SK-N-MC (cell line): ENCODE data around the gene DCBLD2.
A peak's percentile ranks its signal among the peaks of the same experiment; 100 is the strongest.
"Not testable (repeated sequence)": the region's sequence is repeated elsewhere in the genome, so short reads cannot be mapped to it uniquely, and the experiment has no call there.

Source experiments
- DNase-seq: peaks from one replicate; pipeline ENCODE4 v3.0.0-alpha.2; 2011; ENCODE audit warnings: low read depth, low spot score
- H3K27ac ChIP-seq: fragments of 200-600 bp; sonication (generic); 2 replicates; pipeline ENCODE4 v1.5.1; 2016; ENCODE audit warnings: mixed run types
- H3K36me3 ChIP-seq: fragments of 200-600 bp; sonication (generic); 2 replicates; pipeline ENCODE4 v1.6.1; 2017; ENCODE audit warnings: antibody characterized with exemption, low read length, mixed read lengths; ENCODE audit not compliant: insufficient read depth
- H3K4me3 ChIP-seq: fragments of 200-600 bp; sonication (generic); 2 replicates; pipeline ENCODE4 v1.5.1; 2016
- H3K9ac ChIP-seq: fragments of 200-600 bp; sonication (generic); 2 replicates; pipeline ENCODE4 v1.8.0; 2017; ENCODE audit warnings: mixed run types, mixed read lengths; ENCODE audit not compliant: insufficient read length
- H3K9me3 ChIP-seq: fragments of 200-600 bp; sonication (generic); 2 replicates; pipeline ENCODE4 v1.6.1; 2017; ENCODE audit warnings: low read depth, mild to moderate bottlenecking, antibody characterized with exemption, low read length, moderate library complexity, mixed read lengths
- EZH2 ChIP-seq: fragments of 200-600 bp; sonication (generic); IDR thresholded peaks from one replicate; pipeline ENCODE4 v1.6.1; 2017; ENCODE audit warnings: antibody characterized with exemption
- FOXP2 ChIP-seq: optimal IDR thresholded peaks from 2 replicates; pipeline ENCODE3; 2011; ENCODE audit warnings: mild to moderate bottlenecking, moderate library complexity; ENCODE audit not compliant: insufficient read depth; ENCODE audit errors: extremely low read length, control extremely low read depth
- POLR2AphosphoS5 ChIP-seq: IDR thresholded peaks from 2 replicates; pipeline ENCODE4 v1.6.1; 2012; ENCODE audit warnings: mild to moderate bottlenecking, low read depth, low read length, borderline replicate concordance

Gene DCBLD2

GRCh38 chr3:98885851-98886250 lies 15.6 kb downstream of the DCBLD2 start:
- Histone ChIP-seq H3K27ac (peak overlapping the region; percentile 94), H3K9ac (peak overlapping the region; percentile 69), H3K9me3 (no peaks in the 10 kb centered on the region), H3K4me3 (peak overlapping the region; percentile 75), H3K36me3 (peaks cover 11% of the 10 kb centered on the region)
- DNase-seq = peak; percentile 89
- TF ChIP-seq POLR2AphosphoS5 = peak; percentile 34; the same call in 1 of the 2 replicates
- no peak for TF ChIP-seq FOXP2

GRCh38 chr3:98884675-98885371 lies 16.7 kb downstream of the DCBLD2 start:
- peaks cover 21% of the 10 kb centered on the region for H3K36me3 ChIP-seq
- H3K27ac ChIP-seq = peak overlapping the region; percentile 94
- no peak for DNase-seq
- TF ChIP-seq EZH2 = no peak
- TF ChIP-seq FOXP2 = no peak
- TF ChIP-seq POLR2AphosphoS5 = no peak
- peak overlapping the region; percentile 75 for H3K4me3 ChIP-seq
- H3K9me3 ChIP-seq = no peaks in the 10 kb centered on the region
- peak overlapping the region; percentile 69 for H3K9ac ChIP-seq

GRCh38 chr3:98882614-98883333 lies 18.7 kb downstream of the DCBLD2 start:
- H3K36me3 ChIP-seq = peaks cover 32% of the 10 kb centered on the region
- H3K4me3 ChIP-seq, H3K9ac ChIP-seq, DNase-seq, H3K27ac ChIP-seq, H3K9me3 ChIP-seq: not testable (repeated sequence)

DNA sequence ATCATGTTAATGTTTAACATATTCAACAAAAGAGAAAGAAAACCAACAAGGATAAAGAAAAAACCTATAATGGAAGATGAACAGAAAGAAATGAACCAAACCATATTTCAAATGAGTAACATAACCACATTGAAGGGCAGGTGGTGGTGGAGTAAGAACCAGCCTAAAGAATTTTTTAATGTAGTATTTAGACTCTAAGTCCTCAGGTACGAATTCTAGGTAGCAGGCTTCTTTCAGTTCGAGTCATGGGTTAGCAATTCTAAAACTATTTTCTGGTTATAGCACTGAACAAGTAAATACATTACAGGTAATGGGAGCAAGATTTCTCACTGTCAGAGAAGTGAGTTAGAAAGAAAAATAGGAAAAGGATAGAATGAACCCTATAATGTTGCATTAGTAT lies 24.4 kb downstream of the DCBLD2 start:
- peaks cover 77% of the 10 kb centered on the region for H3K36me3 ChIP-seq

DNA sequence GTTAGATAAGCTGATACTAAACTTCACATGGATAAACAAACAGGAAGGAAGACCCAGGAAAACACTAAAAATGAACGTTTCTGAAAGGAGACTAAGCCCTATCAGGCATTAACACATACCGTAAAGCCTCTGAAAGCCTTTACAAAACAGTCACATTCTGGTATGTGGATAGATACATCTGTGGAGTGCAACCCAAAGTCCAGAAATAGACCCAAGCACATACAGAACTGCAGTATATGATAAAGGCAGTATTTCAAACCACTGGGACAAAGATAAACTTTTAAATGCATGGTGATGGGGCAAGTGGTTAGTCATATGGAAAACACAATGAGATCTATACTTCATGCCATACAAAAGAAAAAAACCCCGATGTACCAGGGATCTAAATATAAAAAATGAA lies 26.0 kb downstream of the DCBLD2 start:
- DNase-seq = no peak
- no peak overlapping the region for H3K27ac ChIP-seq
- H3K4me3 ChIP-seq = no peak overlapping the region
- TF ChIP-seq POLR2AphosphoS5 (no peak), EZH2 (no peak), FOXP2 (no peak)
- peaks cover 10% of the 10 kb centered on the region for H3K9me3 ChIP-seq
- no peak overlapping the region for H3K9ac ChIP-seq
- H3K36me3 ChIP-seq = peaks cover 74% of the 10 kb centered on the region

More for the DNA sequence above, 24.4 kb downstream of the DCBLD2 start:
- Histone ChIP-seq H3K4me3 (no peak overlapping the region), H3K27ac (no peak overlapping the region), H3K9me3 (peaks cover 2% of the 10 kb centered on the region; the same call in 1 of the 2 replicates), H3K9ac (no peak overlapping the region)
- no peak for DNase-seq
- TF ChIP-seq FOXP2 = no peak
- TF ChIP-seq EZH2 = no peak
- TF ChIP-seq POLR2AphosphoS5 = no peak

GRCh38 chr3:98874602-98875249 lies 26.8 kb downstream of the DCBLD2 start:
- DNase-seq = no peak
- H3K9ac ChIP-seq = no peak overlapping the region
- peaks cover 71% of the 10 kb centered on the region for H3K36me3 ChIP-seq
- TF ChIP-seq POLR2AphosphoS5 = no peak
- TF ChIP-seq EZH2 = no peak
- no peak for TF ChIP-seq FOXP2
- no peak overlapping the region for H3K4me3 ChIP-seq
- H3K27ac ChIP-seq = no peak overlapping the region
- H3K9me3 ChIP-seq = peaks cover 10% of the 10 kb centered on the region

GRCh38 chr3:98869391-98869790 lies 32.1 kb downstream of the DCBLD2 start:
- DNase-seq = no peak
- H3K36me3 ChIP-seq = peaks cover 45% of the 10 kb centered on the region

DNA sequence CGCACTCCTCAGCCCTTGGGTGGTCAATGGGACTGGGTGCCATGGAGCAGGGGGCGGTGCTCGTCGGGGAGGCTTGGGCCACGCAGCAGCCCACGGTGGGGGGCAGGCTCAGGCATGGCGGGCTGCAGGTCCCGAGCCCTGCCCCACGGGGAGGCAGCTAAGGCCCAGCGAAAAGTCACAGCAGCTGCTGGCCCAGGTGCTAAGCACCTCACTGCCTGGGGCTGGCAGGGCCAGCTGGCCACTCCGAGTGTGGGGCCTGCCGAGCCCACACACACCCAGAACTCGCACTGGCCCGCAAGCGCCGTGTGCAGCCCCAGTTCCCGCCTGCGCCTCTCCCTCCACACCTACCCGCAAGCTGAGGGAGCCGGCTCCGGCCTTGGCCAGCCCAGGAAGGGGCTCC lies 43.5 kb downstream of the DCBLD2 start:
- not testable (repeated sequence) for H3K4me3 ChIP-seq, H3K9ac ChIP-seq, DNase-seq, H3K9me3 ChIP-seq, H3K27ac ChIP-seq
- H3K36me3 ChIP-seq = peaks cover 17% of the 10 kb centered on the region; the same call in 1 of the 2 replicates

More at GRCh38 chr3:98869391-98869790, 32.1 kb downstream of the DCBLD2 start:
- Histone ChIP-seq H3K27ac (no peak overlapping the region), H3K4me3 (no peak overlapping the region), H3K9me3 (peaks cover 17% of the 10 kb centered on the region), H3K9ac (no peak overlapping the region)
- no peak for TF ChIP-seq EZH2
- no peak for TF ChIP-seq POLR2AphosphoS5
- no peak for TF ChIP-seq FOXP2

DNA sequence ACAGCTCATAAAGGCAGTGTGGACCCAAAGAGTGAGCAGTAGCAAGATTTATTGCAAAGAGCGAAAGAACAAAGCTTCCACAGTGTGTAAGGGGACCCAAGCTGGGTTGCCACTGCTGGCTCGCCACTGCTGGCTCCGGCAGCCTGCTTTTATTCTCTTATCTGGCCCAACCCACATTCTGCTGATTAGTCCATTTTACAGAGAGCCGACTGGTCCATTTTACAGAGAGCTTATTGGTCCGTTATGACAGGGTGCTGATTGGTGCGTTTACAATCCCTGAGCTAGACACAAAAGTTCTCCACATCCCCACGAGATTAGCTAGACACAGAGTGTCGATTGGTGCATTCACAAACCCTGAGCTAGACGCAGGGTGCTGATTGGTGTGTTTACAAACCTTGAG lies 44.2 kb downstream of the DCBLD2 start:
- not testable (repeated sequence) for DNase-seq, H3K4me3 ChIP-seq, H3K27ac ChIP-seq, H3K9me3 ChIP-seq, H3K9ac ChIP-seq
- peaks cover 17% of the 10 kb centered on the region; the same call in 1 of the 2 replicates for H3K36me3 ChIP-seq
